Upper lobe of left lung (tissue), 6 donors: ENCODE measurements around the gene NPBWR2. TPM values are rescaled to one million over a fixed set of nuclear protein-coding genes. Genes with fewer than 3 reads are reported as not detected.
A peak's percentile ranks its signal among the peaks of the same experiment; 100 is the strongest.

Experiments
- ATAC-seq, 2 donors: fragments of 200-7000 bp; cut with Tn5 transposase; one replicate each; pipeline ENCODE4 v1.9.1; 2022; ENCODE audit warnings: mild to moderate bottlenecking in 2 of 2, moderate library complexity in 2 of 2; ENCODE audit not compliant: low FRiP score in 2 of 2
- DNase-seq, 2 donors: peaks; one replicate each; pipeline ENCODE4 v3.0.0-alpha.2; 2019 to 2020
- H3K27ac ChIP-seq, 4 donors: fragments of 200-600 bp; sonication (generic); one replicate each; pipeline ENCODE4 v1.5.1; 2016 to 2019
- H3K27me3 ChIP-seq, 4 donors: fragments of 200-600 bp; sonication (generic); one replicate each; pipeline ENCODE4 v1.5.1; 2017 to 2019
- H3K36me3 ChIP-seq, 4 donors: fragments of 200-600 bp; sonication (generic); one replicate each; pipeline ENCODE4 v1.5.1; 2016 to 2019
- H3K4me1 ChIP-seq, 4 donors: fragments of 200-600 bp; sonication (generic); one replicate each; pipeline ENCODE4 v1.5.1; 2018 to 2019
- H3K4me3 ChIP-seq, 4 donors: fragments of 200-600 bp; sonication (generic); one replicate each; pipeline ENCODE4 v1.5.1; 2017 to 2019; ENCODE audit warnings: mild to moderate bottlenecking in 2 of 4, moderate library complexity in 1 of 4
- H3K9me3 ChIP-seq, 4 donors: fragments of 200-600 bp; sonication (generic); one replicate each; pipeline ENCODE4 v1.5.1; 2018 to 2019
- CTCF ChIP-seq, 6 experiments: fragments of 450-650 bp in 4 of 6; fragments of 200-600 bp in 2 of 6; sonication (generic) in 2 of 6; IDR thresholded peaks; one replicate each; pipeline ENCODE4 v1.5.1; 2016 to 2019; ENCODE audit warnings: antibody characterized with exemption in 6 of 6
- EP300 ChIP-seq, 4 donors: sonication (generic); formaldehyde crosslinking; IDR thresholded peaks; one replicate each; pipeline ENCODE4 v1.5.1; 2017; ENCODE audit warnings: antibody characterized with exemption in 4 of 4, control low read depth in 2 of 4
- POLR2A ChIP-seq, 4 donors: fragments of 450-650 bp; IDR thresholded peaks; one replicate each; pipeline ENCODE4 v1.5.1; 2016 to 2017; ENCODE audit warnings: antibody characterized with exemption in 4 of 4, mild to moderate bottlenecking in 2 of 4
- POLR2AphosphoS5 ChIP-seq, 2 donors: sonication (generic); formaldehyde crosslinking; IDR thresholded peaks; one replicate each; pipeline ENCODE4 v1.5.1; 2017; ENCODE audit warnings: antibody characterized with exemption in 2 of 2
- WGBS, 2 donors: methylation state at CpG; one replicate each; pipeline ENCODE4 v1.1.5; 2017 to 2018; 5-methylcytosine and 5-hydroxymethylcytosine counted together
- total RNA-seq, 6 donors: library from RNA; depleted of rRNA in 4 of 6; stranded (reverse); fragments of >200 nt in 4 of 6; gene quantifications; one replicate each; pipeline versions ENCODE4 v1.1.0 to v1.2.1, GENCODE V29; 2016 to 2021
- donor health status: DM: no; HTN: no; CAD: no; lungs with moderate emphysema.
- donor health status: DM: no; HTN: yes; CAD: no; lungs with severe emphysema.

NPBWR2 gene
- total RNA-seq, 6 donors from 2014 or later: not detected

- peak in 1 of 2 donors; percentile 45 for DNase-seq
- H3K27ac ChIP-seq: no peak overlapping the region
- TF ChIP-seq CTCF (IDR thresholded peaks at IDR 0.05) (no peak), POLR2AphosphoS5 (IDR thresholded peaks at IDR 0.05) (no peak)
- no peaks in the 10 kb centered on the region for H3K27me3 ChIP-seq
- no peaks in the 10 kb centered on the region for H3K9me3 ChIP-seq
- 69 to 100% methylated on average over 1 to 12 of the region's 12 CpGs for WGBS, 2 donors
- H3K4me1 ChIP-seq: peaks cover 13 to 34% (median 19%) of the 10 kb centered on the region in 4 donors
- ATAC-seq: no peak
- H3K4me3 ChIP-seq: no peak overlapping the region
- H3K36me3 ChIP-seq: peaks cover 0 to 18% (median 9%) of the 10 kb centered on the region in 4 donors
Measured at GRCh38 chr20:64068386-64069208, 38.8 kb downstream of the NPBWR2 start.

- peak in 1 of 2 donors; percentile 60 for DNase-seq
- no peaks in the 10 kb centered on the region for H3K9me3 ChIP-seq
- H3K4me3 ChIP-seq: no peak overlapping the region
- no peak for ATAC-seq
- WGBS, 2 donors: 67 to 75% methylated on average over 7 to 12 of the region's 12 CpGs
- peaks cover 0 to 10% (median 4%) of the 10 kb centered on the region in 4 donors for H3K36me3 ChIP-seq
- peaks cover 16 to 39% (median 21%) of the 10 kb centered on the region in 4 donors for H3K4me1 ChIP-seq
- no peak overlapping the region for H3K27ac ChIP-seq
- TF ChIP-seq EP300 (IDR thresholded peaks at IDR 0.05): no peak
- TF ChIP-seq CTCF (IDR thresholded peaks at IDR 0.05): no peak
- TF ChIP-seq POLR2AphosphoS5 (IDR thresholded peaks at IDR 0.05): no peak
- TF ChIP-seq POLR2A (IDR thresholded peaks at IDR 0.05): no peak
- no peaks in the 10 kb centered on the region for H3K27me3 ChIP-seq
Measured at GRCh38 chr20:64067733-64068307, 39.5 kb downstream of the NPBWR2 start.

- Histone ChIP-seq H3K4me1 (peaks cover 22 to 45% (median 28%) of the 10 kb centered on the region in 4 donors), H3K4me3 (no peak overlapping the region), H3K27ac (no peak overlapping the region), H3K9me3 (no peaks in the 10 kb centered on the region), H3K36me3 (peaks cover 0 to 5% (median under 1%) of the 10 kb centered on the region in 4 donors), H3K27me3 (no peaks in the 10 kb centered on the region)
- DNase-seq (peak in 1 of 2 donors; percentile 44), ATAC-seq (no peak)
- 79 to 89% methylated on average over 5 to 6 of the region's 6 CpGs for WGBS, 2 donors
- TF ChIP-seq CTCF (IDR thresholded peaks at IDR 0.05) (no peak), POLR2AphosphoS5 (IDR thresholded peaks at IDR 0.05) (no peak), EP300 (IDR thresholded peaks at IDR 0.05) (no peak), POLR2A (IDR thresholded peaks at IDR 0.05) (no peak)
Measured at GRCh38 chr20:64067005-64067632, 40.2 kb downstream of the NPBWR2 start.

GRCh38 chr20:64065974-64066343 lies 41.4 kb downstream of the NPBWR2 start:
- Histone ChIP-seq H3K36me3 (no peaks in the 10 kb centered on the region), H3K27ac (no peak overlapping the region), H3K9me3 (no peaks in the 10 kb centered on the region), H3K4me3 (no peak overlapping the region), H3K27me3 (no peaks in the 10 kb centered on the region), H3K4me1 (peaks cover 24 to 45% (median 28%) of the 10 kb centered on the region in 4 donors)
- ATAC-seq (no peak), DNase-seq (peak; percentile 46 to 47)
- no peak for TF ChIP-seq EP300 (IDR thresholded peaks at IDR 0.05)
- TF ChIP-seq POLR2AphosphoS5 (IDR thresholded peaks at IDR 0.05): no peak
- TF ChIP-seq CTCF (IDR thresholded peaks at IDR 0.05): no peak
- no peak for TF ChIP-seq POLR2A (IDR thresholded peaks at IDR 0.05)
- WGBS, 2 donors: 25 to 49% methylated on average over 2 to 5 of the region's 5 CpGs
